ENCODE results near the gene FBXL17.

DNA sequence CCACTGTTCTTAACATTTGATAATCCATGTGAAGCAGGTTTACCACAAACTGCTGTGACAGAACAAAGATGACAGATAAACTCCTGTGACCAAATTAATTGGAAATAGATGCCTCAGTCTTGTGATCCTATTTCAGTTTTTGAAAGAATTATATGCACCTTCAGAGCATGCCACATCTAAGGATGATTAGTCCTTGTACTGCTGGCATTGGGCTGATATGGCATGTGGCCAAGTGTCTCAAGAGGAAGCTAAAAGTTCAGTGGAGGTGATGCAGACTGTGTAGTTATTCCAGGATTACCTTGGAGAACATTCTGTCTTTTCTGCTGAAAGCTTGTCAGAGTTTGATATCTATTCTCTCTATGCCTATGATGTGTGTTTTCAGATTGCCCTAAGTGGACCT is 396.8 kb downstream of the FBXL17 start:
- TF ChIP-seq CTCF (IDR thresholded peaks at IDR 0.05; ENCODE audit: low read depth, low read length) (no peak), EZH2phosphoT487 (IDR thresholded peaks at IDR 0.05; ENCODE audit: low read depth) (no peak)

Data from OCI-LY3 (cell line).